SKM-1 (cell line): Measurements from ENCODE around the gene FARS2.
"Not testable (repeated sequence)": the region's sequence is repeated elsewhere in the genome, so short reads cannot be mapped to it uniquely, and the experiment has no call there.

Source experiments
- DNase-seq: peaks from one replicate; lab custom pipeline; 2025; ENCODE audit not compliant: unreplicated experiment; lab: John Stamatoyannopoulos, UW

FARS2 gene

DNA sequence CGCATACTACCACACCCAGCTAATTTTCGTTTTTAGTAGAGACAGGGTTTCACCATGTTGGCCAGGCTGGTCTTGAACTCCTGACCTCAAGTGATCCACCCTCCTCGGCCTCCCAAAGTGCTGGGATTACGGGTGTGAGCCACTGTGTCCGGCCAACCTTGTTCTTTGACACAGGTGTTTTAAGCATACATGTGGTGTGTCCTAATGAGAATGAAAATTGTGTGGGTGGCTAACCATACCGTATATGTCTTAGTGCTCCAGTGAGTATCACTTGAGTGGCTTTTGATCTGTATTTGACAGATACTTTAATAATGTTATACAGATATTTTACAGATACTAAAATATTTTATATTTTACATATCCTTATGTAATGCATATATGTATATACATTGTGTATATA is 395.4 kb downstream of the FARS2 start:
- DNase-seq, result not testable (repeated sequence)

GRCh38 chr6:5657684-5658430 is 396.5 kb downstream of the FARS2 start:
- DNase-seq, result peak; percentile 72

DNA sequence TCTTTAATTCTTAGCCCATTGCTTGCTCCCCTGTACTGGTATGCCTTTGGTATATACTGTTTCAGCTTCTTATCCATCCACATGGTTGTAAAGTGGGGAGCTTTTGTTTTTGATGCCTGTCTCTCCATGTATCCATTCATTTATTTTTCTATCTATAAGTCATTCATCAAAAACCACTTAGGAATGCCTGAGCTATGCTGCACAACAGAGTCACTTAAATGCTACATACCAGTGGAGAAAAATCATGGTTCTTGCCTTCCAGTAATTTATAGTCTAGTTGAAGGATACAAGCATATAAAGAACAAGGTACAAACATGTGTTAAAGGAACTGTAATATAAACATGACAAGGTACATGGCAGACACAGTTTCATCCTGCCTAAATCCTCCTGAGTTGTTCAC is 398.2 kb downstream of the FARS2 start:
- DNase-seq, result no peak

- DNase-seq, result no peak
Measured at GRCh38 chr6:5660772-5661171, 399.5 kb downstream of the FARS2 start.

GRCh38 chr6:5662797-5663196 is 401.5 kb downstream of the FARS2 start:
- DNase-seq, result no peak

DNA sequence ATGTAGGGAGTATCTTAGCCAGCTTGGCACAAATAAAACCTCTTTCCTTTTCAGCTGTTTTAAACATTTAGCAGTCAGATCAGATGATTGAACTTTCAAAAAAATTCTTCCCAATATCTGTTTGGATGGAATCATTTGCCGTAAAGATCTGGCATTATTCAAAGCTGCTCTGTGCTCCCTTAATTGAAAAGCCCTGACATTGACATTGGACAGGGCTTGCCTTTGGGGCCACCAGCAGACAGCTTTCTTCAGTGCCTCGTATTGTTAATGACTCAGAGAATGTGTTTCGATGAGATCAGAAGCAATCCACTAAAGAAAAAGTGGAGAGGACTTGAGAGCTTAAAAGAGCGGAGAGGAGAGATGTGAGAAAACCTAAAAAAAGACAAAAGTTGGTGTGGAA is 401.9 kb downstream of the FARS2 start:
- DNase-seq, result no peak

GRCh38 chr6:5663739-5664138 is 402.4 kb downstream of the FARS2 start:
- DNase-seq, result no peak

DNA sequence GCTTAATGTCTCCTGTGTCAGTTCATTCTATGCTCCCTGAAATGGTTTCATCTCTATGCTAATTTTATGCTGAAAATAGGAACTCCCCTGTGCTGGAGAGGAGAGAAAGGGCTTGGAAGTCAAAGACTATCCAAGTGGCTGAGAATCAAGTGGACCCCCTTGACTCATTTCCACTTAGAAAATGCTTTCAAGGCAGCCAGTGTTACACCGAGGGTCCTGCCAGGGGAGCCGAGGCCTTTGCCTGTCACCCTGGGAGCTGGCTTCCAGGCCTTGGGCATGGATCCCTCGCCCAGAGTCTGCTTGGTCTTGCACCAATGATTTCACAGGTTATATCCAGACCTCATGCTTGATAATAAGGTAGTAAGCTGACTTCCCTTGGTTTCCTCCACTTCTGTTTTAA is 402.8 kb downstream of the FARS2 start:
- DNase-seq, result no peak

GRCh38 chr6:5665173-5665572 is 403.9 kb downstream of the FARS2 start:
- no peak for DNase-seq

GRCh38 chr6:5665667-5666066 is 404.4 kb downstream of the FARS2 start:
- no peak for DNase-seq

GRCh38 chr6:5666695-5667094 is 405.4 kb downstream of the FARS2 start:
- no peak for DNase-seq

- DNase-seq, result no peak
Measured at GRCh38 chr6:5667737-5668136, 406.4 kb downstream of the FARS2 start.

DNA sequence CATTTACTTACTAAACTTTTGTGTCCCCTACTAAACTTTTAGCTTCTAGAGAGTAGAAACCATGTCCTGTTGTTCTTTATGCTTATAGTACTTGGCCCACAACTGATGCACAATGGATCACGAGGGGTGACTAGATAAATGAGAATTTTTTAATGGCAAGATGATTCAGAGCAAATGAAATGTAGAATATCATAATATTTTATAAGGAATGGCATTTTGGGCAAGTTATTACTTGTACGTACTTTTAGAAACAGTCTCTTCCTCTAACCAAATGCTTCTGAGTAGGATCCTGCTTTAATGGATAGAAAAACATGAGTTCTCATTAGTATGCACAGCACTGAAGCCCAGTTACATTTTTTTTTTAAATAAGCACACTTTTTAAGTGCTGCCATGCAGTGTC is 409.1 kb downstream of the FARS2 start:
- DNase-seq, result no peak

- peak; percentile 91 for DNase-seq
Measured at GRCh38 chr6:5670811-5671561, 409.7 kb downstream of the FARS2 start.

DNA sequence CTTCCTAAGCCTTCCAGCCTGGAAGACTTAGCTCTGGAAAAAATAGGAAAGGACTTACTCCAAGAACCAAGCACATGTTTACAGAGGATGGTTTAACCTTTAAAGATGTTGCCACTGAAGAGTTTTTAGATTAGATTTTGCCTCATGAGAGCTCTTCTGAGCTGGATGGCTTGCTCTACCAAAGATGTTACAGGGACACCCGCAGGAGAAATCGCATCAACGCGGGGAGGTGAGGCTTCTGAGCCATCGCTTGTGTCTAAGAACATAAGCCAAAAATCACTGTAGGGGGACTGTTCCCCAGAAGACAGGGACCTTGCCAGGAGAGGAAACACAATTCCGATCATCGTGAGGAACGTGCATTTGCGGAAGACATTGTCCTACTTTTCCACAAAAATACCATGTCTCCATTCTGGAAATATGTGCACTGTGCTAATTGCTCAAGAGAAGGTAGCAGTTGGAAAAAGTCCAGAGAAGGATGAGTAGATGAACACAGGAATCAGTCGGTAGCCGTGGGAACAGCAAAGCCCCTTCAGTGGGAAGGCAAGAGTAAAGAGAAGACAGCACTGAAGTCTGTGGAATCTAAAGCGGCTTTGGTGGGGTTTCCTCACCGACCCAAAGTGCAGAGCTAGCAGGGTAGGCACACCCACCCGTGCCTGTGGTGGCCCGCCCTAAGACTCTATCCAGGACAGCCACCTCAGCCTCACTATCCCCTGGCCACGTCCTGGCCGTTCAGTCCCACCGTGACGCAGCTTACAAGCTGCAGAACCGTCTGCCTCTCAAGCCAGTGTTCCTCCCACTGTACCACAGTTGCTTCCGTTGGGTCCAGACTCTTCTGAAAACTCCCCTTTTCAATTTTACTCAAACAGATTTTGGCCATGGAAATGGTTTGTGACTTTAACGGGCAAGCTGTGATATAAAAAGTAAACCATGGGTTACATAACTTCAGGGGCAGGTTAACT is 410.6 kb downstream of the FARS2 start:
- no peak for DNase-seq

GRCh38 chr6:5672581-5673011 is 411.3 kb downstream of the FARS2 start:
- no peak for DNase-seq

DNA sequence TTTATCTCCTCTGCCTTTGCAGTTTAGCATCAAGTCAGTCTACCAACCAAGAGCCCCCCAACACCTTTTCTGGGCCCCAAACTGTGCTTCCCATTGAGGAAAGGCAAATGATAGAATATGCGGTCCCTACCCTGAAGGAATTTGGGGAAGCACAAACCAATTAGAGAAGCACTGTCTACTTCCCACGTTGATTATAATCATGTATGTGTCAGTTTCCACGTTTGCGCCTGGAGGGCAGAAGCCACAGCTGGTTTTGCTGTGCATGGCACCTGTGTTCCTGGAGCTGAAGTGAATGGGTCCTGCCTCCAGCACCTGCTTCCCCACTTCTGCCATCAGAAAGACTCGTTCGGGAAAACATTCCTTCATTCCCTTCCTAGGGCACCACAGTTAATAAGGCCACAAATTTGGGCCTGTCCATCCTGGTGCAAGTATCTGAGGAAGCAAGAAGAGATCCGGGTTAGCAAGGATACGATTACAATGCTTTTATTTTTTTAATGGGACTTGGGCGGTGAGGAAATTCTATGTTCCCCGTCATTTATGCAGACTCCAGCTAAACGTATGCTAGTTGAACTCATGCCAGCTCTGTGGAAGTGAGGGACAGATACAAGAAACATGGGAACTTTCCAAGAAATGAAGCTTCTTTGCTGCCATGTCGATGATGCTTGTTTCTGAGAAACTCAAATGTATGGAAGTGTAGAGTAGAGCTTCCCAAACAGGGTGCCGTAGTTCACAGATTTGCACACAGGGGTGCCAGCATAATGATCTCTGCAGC is 411.9 kb downstream of the FARS2 start:
- DNase-seq, result no peak

DNA sequence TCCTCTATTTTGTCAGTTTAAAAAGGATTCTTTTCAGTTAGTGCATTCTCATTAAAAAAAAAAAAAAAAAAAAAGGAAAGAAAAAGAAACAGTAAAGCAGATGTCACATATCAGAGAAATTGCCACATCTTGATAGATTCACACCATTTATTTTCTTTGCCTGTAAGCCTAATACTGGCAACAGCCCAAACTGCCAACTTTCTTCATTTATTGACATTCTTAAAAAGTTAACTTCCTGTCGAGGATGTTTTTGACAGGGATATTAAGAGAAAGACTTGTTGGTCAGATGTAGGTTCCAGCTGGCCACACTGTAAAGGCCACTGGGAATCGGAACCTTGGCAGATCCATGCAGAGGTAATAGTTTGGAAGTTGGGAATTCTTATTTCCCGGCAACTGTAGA is 412.8 kb downstream of the FARS2 start:
- DNase-seq, result no peak

GRCh38 chr6:5674721-5675120 is 413.4 kb downstream of the FARS2 start:
- no peak for DNase-seq

DNA sequence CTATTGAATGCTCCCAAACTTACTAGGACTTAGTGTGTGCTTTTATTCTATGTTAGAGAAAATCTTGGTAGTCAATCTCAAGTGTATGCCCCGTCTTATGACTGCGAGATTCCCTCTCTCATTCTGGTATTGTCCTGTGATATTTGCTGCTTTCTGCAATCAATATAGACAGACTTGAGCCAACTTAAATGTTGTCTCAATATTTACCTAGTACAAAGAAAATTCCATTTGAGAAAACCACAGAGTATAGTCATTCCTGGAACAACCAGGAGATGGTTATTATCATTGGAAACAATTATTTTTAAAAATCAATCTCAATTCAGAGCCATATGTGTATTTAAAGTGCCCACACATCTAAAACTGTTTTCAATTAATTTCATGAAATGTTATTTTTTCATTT is 415.4 kb downstream of the FARS2 start:
- no peak for DNase-seq
